Ovary (tissue), 9 donors: ENCODE measurements around the gene ABHD10. TPM values are rescaled to one million over a fixed set of nuclear protein-coding genes. Genes with fewer than 3 reads are reported as not detected.

Experiments used
- DNase-seq, 5 donors: peaks; one replicate each; pipeline ENCODE4 v3.0.0-alpha.2; 2019 to 2020
- H3K27ac ChIP-seq, 2 donors: fragments of 200-600 bp; one replicate each; pipeline versions ENCODE4 v1.5.1 to v1.8.0; 2019 to 2022
- H3K27me3 ChIP-seq: fragments of 200-600 bp; one replicate; pipeline ENCODE4 v1.8.0; 2022
- H3K36me3 ChIP-seq: fragments of 200-600 bp; sonication (generic); one replicate; pipeline ENCODE4 v1.5.1; 2019
- H3K4me1 ChIP-seq: one replicate; pipeline ENCODE4 v1.8.1; 2013; ENCODE audit warnings: mild to moderate bottlenecking, moderate library complexity; ENCODE audit not compliant: insufficient read depth
- H3K4me3 ChIP-seq: fragments of 200-600 bp; sonication (generic); one replicate; pipeline ENCODE4 v1.5.1; 2017
- H3K9me3 ChIP-seq, 2 donors: fragments of 200-600 bp in 1 of 2; sonication (generic) in 1 of 2; one replicate each; pipeline versions ENCODE4 v1.5.1 to v1.8.1; 2013 to 2019; ENCODE audit warnings: mild to moderate bottlenecking in 1 of 2, moderate library complexity in 1 of 2
- CTCF ChIP-seq, 3 donors: fragments of 450-650 bp in 2 of 3; fragments of 200-600 bp in 1 of 3; IDR thresholded peaks; one replicate each; pipeline versions ENCODE4 v1.5.1 to v1.8.0; 2016 to 2022; ENCODE audit warnings: antibody characterized with exemption in 3 of 3, mild to moderate bottlenecking in 1 of 3
- EP300 ChIP-seq: sonication (generic); formaldehyde crosslinking; IDR thresholded peaks from one replicate; pipeline ENCODE4 v1.6.1; 2017; ENCODE audit warnings: antibody characterized with exemption
- POLR2A ChIP-seq: fragments of 450-650 bp; IDR thresholded peaks from one replicate; pipeline ENCODE4 v1.6.1; 2017; ENCODE audit warnings: antibody characterized with exemption, mild to moderate bottlenecking, moderate library complexity
- WGBS, 3 donors: extraction: QIAGEN DNeasy Blood & Tissue Kit in 1 of 3; methylation state at CpG; one replicate each; pipeline versions ENCODE4 v1.1.5 to v1.1.7; 2013 to 2017; 5-methylcytosine and 5-hydroxymethylcytosine counted together
- intact Hi-C, 4 donors: fragments of 100-400 bp; cut with DNase I; formaldehyde crosslinking; loops; one replicate each; pipeline versions ENCODE4 v1.11.0 to v1.15.1; 2022 to 2023
- polyA plus RNA-seq, 2 donors: library from polyadenylated mRNA; stranded (reverse); fragments of 200-250 nt in 1 of 2; fragments of 350-450 nt in 1 of 2; fragmentation: Illumina TruSeq in 1 of 2; extraction: RNeasy Lipid Tissue Mini Kit (QIAGEN cat#74804) in 1 of 2; gene quantifications; one replicate each; pipeline ENCODE4 v1.2.3, GENCODE V29; 2013 to 2014
- total RNA-seq, 7 donors: library from RNA; depleted of rRNA in 2 of 7; stranded (reverse); fragments of >200 nt in 2 of 7; fragmentation: NEBNext Ultra II Directional in 3 of 7; extraction: Animal tissue kit (Norgen Biotek cat#: 25700) in 3 of 7; gene quantifications; one replicate each; pipeline versions ENCODE4 v1.1.0 to v1.2.4, GENCODE V29; 2016 to 2023
- donor health status: DM: no; HTN: no; CAD: no; lungs with moderate emphysema.
- donor health status: DM: no; HTN: no; CAD: no.
- donor health status: Bipolar disorder and iron deficiency.
- donor health status: DM: yes; HTN: yes; CAD: no.
- donor health status: DM: no; HTN: no; CAD: no.
- donor health status: DM: yes; HTN: yes; CAD: no.

Gene ABHD10
- total and polyA plus RNA-seq, 9 donors = 18.2 to 37.0 (median 27.9) TPM

GRCh38 chr3:111936967-111937366 is 41.9 kb upstream of the ABHD10 start:
- no peak for DNase-seq
- Histone ChIP-seq H3K4me1 (no peaks in the 10 kb centered on the region), H3K27me3 (no peaks in the 10 kb centered on the region), H3K9me3 (no peaks in the 10 kb centered on the region), H3K4me3 (no peak overlapping the region), H3K27ac (no peak overlapping the region), H3K36me3 (no peaks in the 10 kb centered on the region)
- 47 to 81% (median 61%) methylated on average over 1 of the region's 1 CpG for WGBS, 3 donors
- TF ChIP-seq EP300 (no peak), POLR2A (no peak), CTCF (IDR thresholded peaks at IDR 0.05) (no peak)
- intact Hi-C loops = no loop called here

GRCh38 chr3:111937871-111938270 is 41.0 kb upstream of the ABHD10 start:
- no peak overlapping the region for H3K27ac ChIP-seq
- H3K4me1 ChIP-seq = no peaks in the 10 kb centered on the region
- no peak for TF ChIP-seq EP300
- H3K27me3 ChIP-seq = no peaks in the 10 kb centered on the region
- no peaks in the 10 kb centered on the region for H3K9me3 ChIP-seq
- no peaks in the 10 kb centered on the region for H3K36me3 ChIP-seq
- no peak overlapping the region for H3K4me3 ChIP-seq
- DNase-seq = no peak
- intact Hi-C loops = no loop called here

GRCh38 chr3:111939873-111940272 is 39.0 kb upstream of the ABHD10 start:
- Histone ChIP-seq H3K4me3 (no peak overlapping the region), H3K27ac (no peak overlapping the region), H3K4me1 (no peaks in the 10 kb centered on the region), H3K27me3 (no peaks in the 10 kb centered on the region), H3K36me3 (no peaks in the 10 kb centered on the region), H3K9me3 (no peaks in the 10 kb centered on the region)
- WGBS, 3 donors = 95 to 99% (median 98%) methylated on average over 2 of the region's 2 CpGs
- TF ChIP-seq EP300 = no peak
- no peak for TF ChIP-seq POLR2A
- no peak for TF ChIP-seq CTCF (IDR thresholded peaks at IDR 0.05)
- DNase-seq = no peak
- intact Hi-C loops = no loop called here

GRCh38 chr3:111943533-111943932 is 35.3 kb upstream of the ABHD10 start:
- intact Hi-C loops = no loop called here
- H3K36me3 ChIP-seq = no peaks in the 10 kb centered on the region
- H3K27me3 ChIP-seq = no peaks in the 10 kb centered on the region

GRCh38 chr3:111944372-111944771 is 34.5 kb upstream of the ABHD10 start:
- no peak overlapping the region for H3K4me3 ChIP-seq

More at GRCh38 chr3:111943533-111943932, 35.3 kb upstream of the ABHD10 start:
- no peak overlapping the region for H3K27ac ChIP-seq
- no peak for DNase-seq
- 93 to 96% (median 94%) methylated on average over 2 of the region's 2 CpGs for WGBS, 3 donors
- no peak for TF ChIP-seq EP300
- no peak for TF ChIP-seq POLR2A
- TF ChIP-seq CTCF (IDR thresholded peaks at IDR 0.05) = no peak
- no peaks in the 10 kb centered on the region for H3K4me1 ChIP-seq
- H3K9me3 ChIP-seq = no peaks in the 10 kb centered on the region
- H3K4me3 ChIP-seq = no peak overlapping the region

More at GRCh38 chr3:111944372-111944771, 34.5 kb upstream of the ABHD10 start:
- Histone ChIP-seq H3K9me3 (no peaks in the 10 kb centered on the region), H3K36me3 (no peaks in the 10 kb centered on the region), H3K4me1 (no peaks in the 10 kb centered on the region), H3K27ac (no peak overlapping the region), H3K27me3 (no peaks in the 10 kb centered on the region)
- TF ChIP-seq EP300 (no peak), POLR2A (no peak), CTCF (IDR thresholded peaks at IDR 0.05) (no peak)
- WGBS, 3 donors = 88 to 98% (median 96%) methylated on average over 4 of the region's 4 CpGs
- no peak for DNase-seq
- intact Hi-C loops = no loop called here
